Endothelial cell (in vitro differentiated cells): Measurements from ENCODE around the gene NOB1. TPM values are rescaled to one million over a fixed set of nuclear protein-coding genes. Genes with fewer than 3 reads are reported as not detected.

Experiments used
- DNase-seq: peaks from one replicate; pipeline ENCODE4 v3.0.0; 2021; ENCODE audit warnings: low spot score
- H3K27ac Mint-ChIP-seq: one replicate; pipeline ENCODE4 v1.8.0; 2021; ENCODE audit warnings: mixed read lengths, inconsistent platforms; ENCODE audit not compliant: unreplicated experiment
- H3K27me3 Mint-ChIP-seq: one replicate; pipeline ENCODE4 v1.8.0; 2021; ENCODE audit warnings: mild to moderate bottlenecking, moderate library complexity, mixed read lengths, inconsistent platforms; ENCODE audit not compliant: unreplicated experiment
- H3K36me3 Mint-ChIP-seq: one replicate; pipeline ENCODE4 v1.8.0; 2021; ENCODE audit warnings: mild to moderate bottlenecking, low read depth, mixed read lengths, inconsistent platforms; ENCODE audit not compliant: unreplicated experiment
- H3K4me1 Mint-ChIP-seq: one replicate; pipeline ENCODE4 v1.8.0; 2021; ENCODE audit warnings: mild to moderate bottlenecking, mixed read lengths, inconsistent platforms; ENCODE audit not compliant: unreplicated experiment
- H3K4me3 Mint-ChIP-seq: one replicate; pipeline ENCODE4 v1.8.0; 2021; ENCODE audit warnings: mild to moderate bottlenecking, mixed read lengths, inconsistent platforms; ENCODE audit not compliant: unreplicated experiment
- H3K9me3 Mint-ChIP-seq: one replicate; pipeline ENCODE4 v1.8.0; 2021; ENCODE audit warnings: mixed read lengths, inconsistent platforms; ENCODE audit not compliant: unreplicated experiment
- CTCF ChIP-seq: fragments of 200-600 bp; sonication (generic); IDR thresholded peaks from one replicate; pipeline ENCODE4 v1.5.0; 2021; ENCODE audit warnings: antibody characterized with exemption; ENCODE audit not compliant: unreplicated experiment
- total RNA-seq: library from RNA; stranded (reverse); fragmentation: NEBNext Ultra II Directional; extraction: Animal tissue kit (Norgen Biotek cat#: 25700); gene quantifications from one replicate; pipeline ENCODE4 v1.2.1, GENCODE V29; 2021; ENCODE audit not compliant: unreplicated experiment

Gene NOB1
- total RNA-seq, 1 donor from 2014 or later: 46.8 TPM

- Mint-ChIP-seq H3K4me1 (no peaks in the 10 kb centered on the region), H3K36me3 (peaks cover 12% of the 10 kb centered on the region), H3K27ac (no peak overlapping the region), H3K27me3 (no peaks in the 10 kb centered on the region), H3K4me3 (no peak overlapping the region), H3K9me3 (no peaks in the 10 kb centered on the region)
- TF ChIP-seq CTCF: no peak
- DNase-seq: no peak
These were observed 48.3 kb downstream of the NOB1 start for GRCh38 chr16:69706256-69706974.

GRCh38 chr16:69703638-69704037 lies 51.1 kb downstream of the NOB1 start:
- no peak overlapping the region for H3K27ac Mint-ChIP-seq
- no peaks in the 10 kb centered on the region for H3K27me3 Mint-ChIP-seq
- no peak for DNase-seq
- H3K4me1 Mint-ChIP-seq: peaks cover 8% of the 10 kb centered on the region
- no peak for TF ChIP-seq CTCF
- peaks cover 11% of the 10 kb centered on the region for H3K36me3 Mint-ChIP-seq
- peak overlapping the region; percentile 2 for H3K4me3 Mint-ChIP-seq
- H3K9me3 Mint-ChIP-seq: no peaks in the 10 kb centered on the region

- no peak for TF ChIP-seq CTCF
- Mint-ChIP-seq H3K27me3 (no peaks in the 10 kb centered on the region), H3K27ac (no peak overlapping the region), H3K4me3 (no peak overlapping the region), H3K36me3 (peaks cover 4% of the 10 kb centered on the region), H3K4me1 (peaks cover 12% of the 10 kb centered on the region), H3K9me3 (no peaks in the 10 kb centered on the region)
- DNase-seq: no peak
These were observed 52.9 kb downstream of the NOB1 start for GRCh38 chr16:69701866-69702265.

GRCh38 chr16:69701452-69701851 lies 53.3 kb downstream of the NOB1 start:
- no peak for TF ChIP-seq CTCF
- H3K27me3 Mint-ChIP-seq: no peaks in the 10 kb centered on the region
- no peaks in the 10 kb centered on the region for H3K9me3 Mint-ChIP-seq
- H3K27ac Mint-ChIP-seq: no peak overlapping the region
- peaks cover 12% of the 10 kb centered on the region for H3K4me1 Mint-ChIP-seq
- no peak for DNase-seq
- no peak overlapping the region for H3K4me3 Mint-ChIP-seq
- peaks cover 4% of the 10 kb centered on the region for H3K36me3 Mint-ChIP-seq

GRCh38 chr16:69699915-69700314 lies 54.8 kb downstream of the NOB1 start:
- peaks cover 9% of the 10 kb centered on the region for H3K36me3 Mint-ChIP-seq
- no peaks in the 10 kb centered on the region for H3K9me3 Mint-ChIP-seq
- no peak for TF ChIP-seq CTCF
- peak overlapping the region; percentile 44 for H3K27ac Mint-ChIP-seq
- H3K4me3 Mint-ChIP-seq: no peak overlapping the region
- H3K27me3 Mint-ChIP-seq: no peaks in the 10 kb centered on the region
- H3K4me1 Mint-ChIP-seq: peaks cover 12% of the 10 kb centered on the region
- no peak for DNase-seq
